ENCODE measurements around the gene ADAM23.

DNA sequence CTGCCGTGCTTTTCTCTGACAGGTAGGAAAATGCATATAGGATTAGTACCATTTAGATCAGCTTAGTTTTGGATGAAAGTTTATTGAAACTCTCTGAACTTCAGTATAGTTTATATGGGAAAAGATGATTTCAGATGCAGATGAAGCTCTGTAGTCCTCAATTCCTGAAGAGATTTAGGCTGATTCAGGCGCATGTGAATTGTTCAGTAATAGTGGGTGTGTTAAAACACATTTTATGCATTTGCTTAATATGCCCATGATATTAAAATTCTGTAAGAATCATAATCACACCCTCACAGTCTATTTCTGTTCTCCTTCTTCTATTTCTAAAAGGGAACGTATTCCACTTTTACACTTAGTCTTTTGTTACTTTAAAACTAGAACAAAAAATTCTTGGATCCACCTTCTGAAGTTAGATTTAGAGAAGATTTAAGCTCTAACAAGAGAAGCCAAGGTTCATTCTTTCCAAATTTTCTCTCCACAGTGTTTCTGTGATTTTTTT lies 154.4 kb downstream of the ADAM23 start:
- TF ChIP-seq FOXP2 (optimal IDR thresholded peaks at IDR 0.05; ENCODE audit: control extremely low read depth, extremely low read length, insufficient read depth): no peak
- TF ChIP-seq EZH2 (IDR thresholded peaks at IDR 0.05): no peak

All from SK-N-MC (cell line).